Measurements from ENCODE around the gene SSBP3.

The SSBP3 gene

GRCh38 chr1:54395281-54395934, 10.8 kb downstream of the SSBP3 start:
- Histone ChIP-seq H3K23ac (ENCODE audit: low read length in 2 of 2) (no peak overlapping the region), H3K4ac (ENCODE audit: low read depth in 1 of 2, low read length in 2 of 2) (no peak overlapping the region), H3K18ac (ENCODE audit: low read depth in 1 of 2, low read length in 2 of 2) (no peak overlapping the region), H2BK120ac (ENCODE audit: low read depth, low read length) (no peak overlapping the region), H3K14ac (ENCODE audit: low read length in 2 of 2) (no peak overlapping the region), H2BK5ac (ENCODE audit: low read depth, low read length, poor library complexity, severe bottlenecking) (no peak overlapping the region), H3K36me3 (ENCODE audit: control insufficient read depth in 1 of 2, insufficient read depth in 2 of 2, low read depth in 1 of 2, low read length in 2 of 2) (peaks cover 60 to 66% of the 10 kb centered on the region in 2 experiments), H3K27ac (ENCODE audit: low read length, poor library complexity, severe bottlenecking) (no peak overlapping the region), H3K27me3 (ENCODE audit: control insufficient read depth in 1 of 2, insufficient read depth in 1 of 2, low read length in 2 of 2) (no peaks in the 10 kb centered on the region), H3K4me2 (ENCODE audit: low read length, poor library complexity, severe bottlenecking) (no peak overlapping the region), H2AK5ac (ENCODE audit: low read length, severe bottlenecking) (no peak overlapping the region), H3K9ac (ENCODE audit: low read length) (no peak overlapping the region), H3K4me1 (ENCODE audit: control insufficient read depth, insufficient read depth, low read depth, low read length) (peaks cover 5% of the 10 kb centered on the region), H3K79me1 (replicated peaks; ENCODE audit: low read length, poor library complexity, severe bottlenecking) (peaks cover 51% of the 10 kb centered on the region), H2BK12ac (ENCODE audit: low read length in 2 of 2) (no peak overlapping the region), H2AFZ (ENCODE audit: low read depth, low read length) (no peak overlapping the region), H4K8ac (ENCODE audit: low read length) (no peak overlapping the region), H4K91ac (ENCODE audit: low read length) (no peak overlapping the region), H3K4me3 (ENCODE audit: insufficient read depth in 1 of 2, low read depth in 1 of 2, low read length in 2 of 2) (no peak overlapping the region), H2BK15ac (ENCODE audit: low read depth, poor library complexity, severe bottlenecking) (no peak overlapping the region), H3K9me3 (ENCODE audit: control insufficient read depth, low read length) (no peaks in the 10 kb centered on the region)
- over 99% methylated on average over 11 of the region's 11 CpGs for WGBS
- DNase-seq: no peak

- Histone ChIP-seq H3K23ac (ENCODE audit: low read length in 2 of 2) (no peak overlapping the region), H2BK12ac (ENCODE audit: low read length in 2 of 2) (no peak overlapping the region), H3K27ac (ENCODE audit: low read length, poor library complexity, severe bottlenecking) (no peak overlapping the region), H2AFZ (ENCODE audit: low read depth, low read length) (no peak overlapping the region), H2AK5ac (ENCODE audit: low read length, severe bottlenecking) (no peak overlapping the region), H4K8ac (ENCODE audit: low read length) (no peak overlapping the region), H3K4ac (ENCODE audit: low read depth in 1 of 2, low read length in 2 of 2) (no peak overlapping the region), H3K4me1 (ENCODE audit: control insufficient read depth, insufficient read depth, low read depth, low read length) (peaks cover 5% of the 10 kb centered on the region), H3K18ac (ENCODE audit: low read depth in 1 of 2, low read length in 2 of 2) (no peak overlapping the region), H2BK5ac (ENCODE audit: low read depth, low read length, poor library complexity, severe bottlenecking) (no peak overlapping the region), H4K91ac (ENCODE audit: low read length) (no peak overlapping the region), H3K14ac (ENCODE audit: low read length in 2 of 2) (no peak overlapping the region), H3K9ac (ENCODE audit: low read length) (no peak overlapping the region), H2BK120ac (ENCODE audit: low read depth, low read length) (no peak overlapping the region), H3K4me3 (ENCODE audit: insufficient read depth in 1 of 2, low read depth in 1 of 2, low read length in 2 of 2) (no peak overlapping the region), H3K4me2 (ENCODE audit: low read length, poor library complexity, severe bottlenecking) (no peak overlapping the region), H2BK15ac (ENCODE audit: low read depth, poor library complexity, severe bottlenecking) (no peak overlapping the region), H3K27me3 (ENCODE audit: control insufficient read depth in 1 of 2, insufficient read depth in 1 of 2, low read length in 2 of 2) (no peaks in the 10 kb centered on the region), H3K9me3 (ENCODE audit: control insufficient read depth, low read length) (no peaks in the 10 kb centered on the region), H3K36me3 (ENCODE audit: control insufficient read depth in 1 of 2, insufficient read depth in 2 of 2, low read depth in 1 of 2, low read length in 2 of 2) (peaks cover 53 to 58% of the 10 kb centered on the region in 2 experiments), H3K79me1 (replicated peaks; ENCODE audit: low read length, poor library complexity, severe bottlenecking) (peaks cover 54% of the 10 kb centered on the region)
- DNase-seq: no peak
- WGBS: 93% methylated on average over 3 of the region's 4 CpGs
Observed at GRCh38 chr1:54394104-54394503, 12.1 kb downstream of the SSBP3 start.

GRCh38 chr1:54392401-54392800, 13.8 kb downstream of the SSBP3 start:
- H2BK15ac ChIP-seq (ENCODE audit: low read depth, poor library complexity, severe bottlenecking): no peak overlapping the region
- no peak overlapping the region for H3K4me2 ChIP-seq (ENCODE audit: low read length, poor library complexity, severe bottlenecking)
- peaks cover 5% of the 10 kb centered on the region for H3K4me1 ChIP-seq (ENCODE audit: control insufficient read depth, insufficient read depth, low read depth, low read length)
- no peaks in the 10 kb centered on the region for H3K27me3 ChIP-seq (ENCODE audit: control insufficient read depth in 1 of 2, insufficient read depth in 1 of 2, low read length in 2 of 2)
- H3K79me1 ChIP-seq (replicated peaks; ENCODE audit: low read length, poor library complexity, severe bottlenecking): peaks cover 54% of the 10 kb centered on the region
- no peak overlapping the region for H3K14ac ChIP-seq (ENCODE audit: low read length in 2 of 2)
- WGBS: 17% methylated on average over 3 of the region's 3 CpGs
- H3K23ac ChIP-seq (ENCODE audit: low read length in 2 of 2): no peak overlapping the region
- H3K36me3 ChIP-seq (ENCODE audit: control insufficient read depth in 1 of 2, insufficient read depth in 2 of 2, low read depth in 1 of 2, low read length in 2 of 2): peaks cover 48 to 49% of the 10 kb centered on the region in 2 experiments
- H3K18ac ChIP-seq (ENCODE audit: low read depth in 1 of 2, low read length in 2 of 2): no peak overlapping the region
- no peak overlapping the region for H2BK12ac ChIP-seq (ENCODE audit: low read length in 2 of 2)
- H4K91ac ChIP-seq (ENCODE audit: low read length): no peak overlapping the region
- no peak overlapping the region for H3K4me3 ChIP-seq (ENCODE audit: insufficient read depth in 1 of 2, low read depth in 1 of 2, low read length in 2 of 2)
- H2AK5ac ChIP-seq (ENCODE audit: low read length, severe bottlenecking): no peak overlapping the region
- no peak overlapping the region for H2AFZ ChIP-seq (ENCODE audit: low read depth, low read length)
- no peak overlapping the region for H3K27ac ChIP-seq (ENCODE audit: low read length, poor library complexity, severe bottlenecking)
- no peak for DNase-seq
- no peaks in the 10 kb centered on the region for H3K9me3 ChIP-seq (ENCODE audit: control insufficient read depth, low read length)
- H3K4ac ChIP-seq (ENCODE audit: low read depth in 1 of 2, low read length in 2 of 2): no peak overlapping the region
- no peak overlapping the region for H3K9ac ChIP-seq (ENCODE audit: low read length)
- H2BK5ac ChIP-seq (ENCODE audit: low read depth, low read length, poor library complexity, severe bottlenecking): no peak overlapping the region
- no peak overlapping the region for H4K8ac ChIP-seq (ENCODE audit: low read length)
- H2BK120ac ChIP-seq (ENCODE audit: low read depth, low read length): no peak overlapping the region

- Histone ChIP-seq H2BK5ac (ENCODE audit: low read depth, low read length, poor library complexity, severe bottlenecking) (no peak overlapping the region), H2BK15ac (ENCODE audit: low read depth, poor library complexity, severe bottlenecking) (no peak overlapping the region), H3K9ac (ENCODE audit: low read length) (peak overlapping the region; percentile 80), H3K14ac (ENCODE audit: low read length in 2 of 2) (no peak overlapping the region), H3K4me3 (ENCODE audit: insufficient read depth in 1 of 2, low read depth in 1 of 2, low read length in 2 of 2) (no peak overlapping the region), H2AK5ac (ENCODE audit: low read length, severe bottlenecking) (no peak overlapping the region), H4K8ac (ENCODE audit: low read length) (no peak overlapping the region), H3K36me3 (ENCODE audit: control insufficient read depth in 1 of 2, insufficient read depth in 2 of 2, low read depth in 1 of 2, low read length in 2 of 2) (peaks cover 42 to 45% of the 10 kb centered on the region in 2 experiments), H2AFZ (ENCODE audit: low read depth, low read length) (no peak overlapping the region), H3K4ac (ENCODE audit: low read depth in 1 of 2, low read length in 2 of 2) (no peak overlapping the region), H2BK120ac (ENCODE audit: low read depth, low read length) (no peak overlapping the region), H3K23ac (ENCODE audit: low read length in 2 of 2) (no peak overlapping the region), H3K27ac (ENCODE audit: low read length, poor library complexity, severe bottlenecking) (no peak overlapping the region), H3K4me1 (ENCODE audit: control insufficient read depth, insufficient read depth, low read depth, low read length) (no peaks in the 10 kb centered on the region), H3K4me2 (ENCODE audit: low read length, poor library complexity, severe bottlenecking) (no peak overlapping the region), H2BK12ac (ENCODE audit: low read length in 2 of 2) (no peak overlapping the region), H3K27me3 (ENCODE audit: control insufficient read depth in 1 of 2, insufficient read depth in 1 of 2, low read length in 2 of 2) (no peaks in the 10 kb centered on the region), H3K79me1 (replicated peaks; ENCODE audit: low read length, poor library complexity, severe bottlenecking) (peaks cover 53% of the 10 kb centered on the region), H3K18ac (ENCODE audit: low read depth in 1 of 2, low read length in 2 of 2) (no peak overlapping the region), H4K91ac (ENCODE audit: low read length) (no peak overlapping the region), H3K9me3 (ENCODE audit: control insufficient read depth, low read length) (no peaks in the 10 kb centered on the region)
- no peak for DNase-seq
- 80% methylated on average over 14 of the region's 15 CpGs for WGBS
Observed at GRCh38 chr1:54391450-54392209, 14.6 kb downstream of the SSBP3 start.

Data from mesenchymal stem cell (in vitro differentiated cells and primary cell).